HL-60 (cell line): ENCODE results near the gene MAP3K4.

Source experiments
- CTCF ChIP-seq: IDR thresholded peaks from one replicate; pipeline ENCODE4 v1.5.1; 2011; ENCODE audit warnings: low read length, control low read depth, inconsistent platforms; ENCODE audit not compliant: insufficient read depth
- SPI1 ChIP-seq: IDR thresholded peaks from 2 replicates; pipeline ENCODE4 v1.6.1; 2012; ENCODE audit warnings: low read depth, mild to moderate bottlenecking, borderline replicate concordance
- TF ChIP-seq, protein P1 (sequence below): IDR thresholded peaks from 2 replicates; pipeline ENCODE4 v1.6.1; 2012; ENCODE audit warnings: low read depth; ENCODE audit not compliant: insufficient replicate concordance

GRCh38 chr6:160973311-160974250 lies 18.0 kb upstream of the MAP3K4 start:
- no peak for TF ChIP-seq CTCF
- TF ChIP-seq SPI1: no peak
- TF ChIP-seq, protein P1, sequence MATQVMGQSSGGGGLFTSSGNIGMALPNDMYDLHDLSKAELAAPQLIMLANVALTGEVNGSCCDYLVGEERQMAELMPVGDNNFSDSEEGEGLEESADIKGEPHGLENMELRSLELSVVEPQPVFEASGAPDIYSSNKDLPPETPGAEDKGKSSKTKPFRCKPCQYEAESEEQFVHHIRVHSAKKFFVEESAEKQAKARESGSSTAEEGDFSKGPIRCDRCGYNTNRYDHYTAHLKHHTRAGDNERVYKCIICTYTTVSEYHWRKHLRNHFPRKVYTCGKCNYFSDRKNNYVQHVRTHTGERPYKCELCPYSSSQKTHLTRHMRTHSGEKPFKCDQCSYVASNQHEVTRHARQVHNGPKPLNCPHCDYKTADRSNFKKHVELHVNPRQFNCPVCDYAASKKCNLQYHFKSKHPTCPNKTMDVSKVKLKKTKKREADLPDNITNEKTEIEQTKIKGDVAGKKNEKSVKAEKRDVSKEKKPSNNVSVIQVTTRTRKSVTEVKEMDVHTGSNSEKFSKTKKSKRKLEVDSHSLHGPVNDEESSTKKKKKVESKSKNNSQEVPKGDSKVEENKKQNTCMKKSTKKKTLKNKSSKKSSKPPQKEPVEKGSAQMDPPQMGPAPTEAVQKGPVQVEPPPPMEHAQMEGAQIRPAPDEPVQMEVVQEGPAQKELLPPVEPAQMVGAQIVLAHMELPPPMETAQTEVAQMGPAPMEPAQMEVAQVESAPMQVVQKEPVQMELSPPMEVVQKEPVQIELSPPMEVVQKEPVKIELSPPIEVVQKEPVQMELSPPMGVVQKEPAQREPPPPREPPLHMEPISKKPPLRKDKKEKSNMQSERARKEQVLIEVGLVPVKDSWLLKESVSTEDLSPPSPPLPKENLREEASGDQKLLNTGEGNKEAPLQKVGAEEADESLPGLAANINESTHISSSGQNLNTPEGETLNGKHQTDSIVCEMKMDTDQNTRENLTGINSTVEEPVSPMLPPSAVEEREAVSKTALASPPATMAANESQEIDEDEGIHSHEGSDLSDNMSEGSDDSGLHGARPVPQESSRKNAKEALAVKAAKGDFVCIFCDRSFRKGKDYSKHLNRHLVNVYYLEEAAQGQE: no peak
